ENCODE measurements around the gene CHD2. TPM values are rescaled to one million over a fixed set of nuclear protein-coding genes. Genes with fewer than 3 reads are reported as not detected.

Gene CHD2
- total RNA-seq, 1 experiment from 2014 or later: 101 TPM

GRCh38 chr15:93007994-93008393 lies 107.9 kb downstream of the CHD2 start (continued):
- no peak for TF ChIP-seq ATF1 (CRISPR knock-in tag; IDR thresholded peaks at IDR 0.05)
- TF ChIP-seq, protein P1, sequence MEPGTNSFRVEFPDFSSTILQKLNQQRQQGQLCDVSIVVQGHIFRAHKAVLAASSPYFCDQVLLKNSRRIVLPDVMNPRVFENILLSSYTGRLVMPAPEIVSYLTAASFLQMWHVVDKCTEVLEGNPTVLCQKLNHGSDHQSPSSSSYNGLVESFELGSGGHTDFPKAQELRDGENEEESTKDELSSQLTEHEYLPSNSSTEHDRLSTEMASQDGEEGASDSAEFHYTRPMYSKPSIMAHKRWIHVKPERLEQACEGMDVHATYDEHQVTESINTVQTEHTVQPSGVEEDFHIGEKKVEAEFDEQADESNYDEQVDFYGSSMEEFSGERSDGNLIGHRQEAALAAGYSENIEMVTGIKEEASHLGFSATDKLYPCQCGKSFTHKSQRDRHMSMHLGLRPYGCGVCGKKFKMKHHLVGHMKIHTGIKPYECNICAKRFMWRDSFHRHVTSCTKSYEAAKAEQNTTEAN (CRISPR knock-in tag; IDR thresholded peaks at IDR 0.05): no peak
- TF ChIP-seq TCF7 (CRISPR knock-in tag; IDR thresholded peaks at IDR 0.05; ENCODE audit: low read depth): no peak
- TF ChIP-seq SP1 (CRISPR knock-in tag; conservative IDR thresholded peaks at IDR 0.05): no peak
- TF ChIP-seq SOX15 (CRISPR knock-in tag; IDR thresholded peaks at IDR 0.05): no peak
- no peak for TF ChIP-seq KAT7 (CRISPR knock-in tag; IDR thresholded peaks at IDR 0.05; ENCODE audit: borderline replicate concordance)
- no peak for TF ChIP-seq OVOL2 (CRISPR knock-in tag; IDR thresholded peaks at IDR 0.05; ENCODE audit: borderline replicate concordance)
- TF ChIP-seq ELF4 (CRISPR knock-in tag; IDR thresholded peaks at IDR 0.05; ENCODE audit: low read depth): no peak
- no peak for TF ChIP-seq ZNF317 (CRISPR knock-in tag; IDR thresholded peaks at IDR 0.05; ENCODE audit: borderline replicate concordance, low read depth)
- TF ChIP-seq, protein P2, sequence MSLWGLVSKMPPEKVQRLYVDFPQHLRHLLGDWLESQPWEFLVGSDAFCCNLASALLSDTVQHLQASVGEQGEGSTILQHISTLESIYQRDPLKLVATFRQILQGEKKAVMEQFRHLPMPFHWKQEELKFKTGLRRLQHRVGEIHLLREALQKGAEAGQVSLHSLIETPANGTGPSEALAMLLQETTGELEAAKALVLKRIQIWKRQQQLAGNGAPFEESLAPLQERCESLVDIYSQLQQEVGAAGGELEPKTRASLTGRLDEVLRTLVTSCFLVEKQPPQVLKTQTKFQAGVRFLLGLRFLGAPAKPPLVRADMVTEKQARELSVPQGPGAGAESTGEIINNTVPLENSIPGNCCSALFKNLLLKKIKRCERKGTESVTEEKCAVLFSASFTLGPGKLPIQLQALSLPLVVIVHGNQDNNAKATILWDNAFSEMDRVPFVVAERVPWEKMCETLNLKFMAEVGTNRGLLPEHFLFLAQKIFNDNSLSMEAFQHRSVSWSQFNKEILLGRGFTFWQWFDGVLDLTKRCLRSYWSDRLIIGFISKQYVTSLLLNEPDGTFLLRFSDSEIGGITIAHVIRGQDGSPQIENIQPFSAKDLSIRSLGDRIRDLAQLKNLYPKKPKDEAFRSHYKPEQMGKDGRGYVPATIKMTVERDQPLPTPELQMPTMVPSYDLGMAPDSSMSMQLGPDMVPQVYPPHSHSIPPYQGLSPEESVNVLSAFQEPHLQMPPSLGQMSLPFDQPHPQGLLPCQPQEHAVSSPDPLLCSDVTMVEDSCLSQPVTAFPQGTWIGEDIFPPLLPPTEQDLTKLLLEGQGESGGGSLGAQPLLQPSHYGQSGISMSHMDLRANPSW (CRISPR knock-in tag; conservative IDR thresholded peaks at IDR 0.05; ENCODE audit: low read depth): no peak
- no peak for TF ChIP-seq SMAD4 (CRISPR knock-in tag; IDR thresholded peaks at IDR 0.05)
- TF ChIP-seq ZBTB21 (CRISPR knock-in tag; IDR thresholded peaks at IDR 0.05; ENCODE audit: borderline replicate concordance): no peak
- no peak for TF ChIP-seq FOXP4 (CRISPR knock-in tag; IDR thresholded peaks at IDR 0.05)
- TF ChIP-seq ATF6 (CRISPR knock-in tag; IDR thresholded peaks at IDR 0.05): no peak

DNA sequence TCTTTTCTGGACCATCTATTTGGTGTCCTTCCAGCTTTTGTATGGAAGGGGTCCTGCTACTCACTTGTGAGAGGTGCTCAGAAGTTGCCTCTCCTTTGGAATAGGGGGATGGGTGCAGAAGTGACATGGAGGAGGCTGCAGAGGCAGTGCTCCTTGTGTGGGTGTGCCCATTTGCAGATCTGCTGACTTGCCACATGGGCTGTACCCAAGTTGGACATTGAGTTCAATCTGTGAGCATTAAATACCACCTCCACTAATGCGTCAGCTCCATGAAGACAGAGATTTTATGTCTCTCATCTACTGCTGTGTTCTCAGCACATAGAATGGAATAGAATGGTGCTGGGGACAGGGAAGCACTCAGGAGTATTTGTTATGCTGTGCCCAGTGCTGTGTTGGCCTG lies 112.7 kb downstream of the CHD2 start:
- ChIA-PET POLR2A (no interaction called here), CTCF (interaction anchor here (0.9 to 1.5 kb wide), 2 partner anchors 17 to 1107 kb away, joined by 3 read pairs; no protein-coding TSS in a partner anchor)
- DNase-seq (ENCODE audit: low spot score): no peak
- TF ChIP-seq E2F5 (CRISPR knock-in tag; IDR thresholded peaks at IDR 0.05): no peak
- TF ChIP-seq MYBL2 (CRISPR knock-in tag; IDR thresholded peaks at IDR 0.05): no peak
- no peak for TF ChIP-seq JAZF1 (CRISPR knock-in tag; IDR thresholded peaks at IDR 0.05)
- no peak for TF ChIP-seq TP53 (CRISPR knock-in tag; IDR thresholded peaks at IDR 0.05)
- TF ChIP-seq NFYB (CRISPR knock-in tag; conservative IDR thresholded peaks at IDR 0.05; ENCODE audit: low read depth): no peak
- TF ChIP-seq NR3C1 (CRISPR knock-in tag; conservative IDR thresholded peaks at IDR 0.05; ENCODE audit: low read depth): no peak
- no peak for TF ChIP-seq GRHL2 (CRISPR knock-in tag; IDR thresholded peaks at IDR 0.05; ENCODE audit: insufficient replicate concordance, severe bottlenecking)
- H3K27ac Mint-ChIP-seq: 0 out of 2 replicates have a peak overlapping the region, but pooled peaks have one; percentile 37
- no peaks in the 10 kb centered on the region for H3K27me3 Mint-ChIP-seq (ENCODE audit: low read depth)
- no peak overlapping the region for H3K4me3 Mint-ChIP-seq
- no peaks in the 10 kb centered on the region for H3K9me3 Mint-ChIP-seq
- H3K4me1 Mint-ChIP-seq: no peaks in the 10 kb centered on the region
- ATAC-seq: no peak
- H3K36me3 Mint-ChIP-seq: peaks cover 92% of the 10 kb centered on the region

All from WTC11 (cell line).